Peyer's patch (tissue), 4 donors: Measurements from ENCODE around the gene CBR1.

Experiments
- POLR2A ChIP-seq, 2 donors: fragments of 450-650 bp; IDR thresholded peaks; one replicate each; pipeline ENCODE4 v1.5.1; 2017; ENCODE audit warnings: antibody characterized with exemption in 2 of 2, mild to moderate bottlenecking in 2 of 2, moderate library complexity in 2 of 2
- TF ChIP-seq, protein P1 (sequence below), 6 experiments: fragments of 450-650 bp in 4 of 6; fragments of 200-600 bp in 2 of 6; sonication (generic) in 1 of 6; IDR thresholded peaks; one replicate each; pipeline ENCODE4 v1.5.1; 2017 to 2019; ENCODE audit warnings: antibody characterized with exemption in 6 of 6, mild to moderate bottlenecking in 3 of 6, moderate library complexity in 1 of 6

DNA sequence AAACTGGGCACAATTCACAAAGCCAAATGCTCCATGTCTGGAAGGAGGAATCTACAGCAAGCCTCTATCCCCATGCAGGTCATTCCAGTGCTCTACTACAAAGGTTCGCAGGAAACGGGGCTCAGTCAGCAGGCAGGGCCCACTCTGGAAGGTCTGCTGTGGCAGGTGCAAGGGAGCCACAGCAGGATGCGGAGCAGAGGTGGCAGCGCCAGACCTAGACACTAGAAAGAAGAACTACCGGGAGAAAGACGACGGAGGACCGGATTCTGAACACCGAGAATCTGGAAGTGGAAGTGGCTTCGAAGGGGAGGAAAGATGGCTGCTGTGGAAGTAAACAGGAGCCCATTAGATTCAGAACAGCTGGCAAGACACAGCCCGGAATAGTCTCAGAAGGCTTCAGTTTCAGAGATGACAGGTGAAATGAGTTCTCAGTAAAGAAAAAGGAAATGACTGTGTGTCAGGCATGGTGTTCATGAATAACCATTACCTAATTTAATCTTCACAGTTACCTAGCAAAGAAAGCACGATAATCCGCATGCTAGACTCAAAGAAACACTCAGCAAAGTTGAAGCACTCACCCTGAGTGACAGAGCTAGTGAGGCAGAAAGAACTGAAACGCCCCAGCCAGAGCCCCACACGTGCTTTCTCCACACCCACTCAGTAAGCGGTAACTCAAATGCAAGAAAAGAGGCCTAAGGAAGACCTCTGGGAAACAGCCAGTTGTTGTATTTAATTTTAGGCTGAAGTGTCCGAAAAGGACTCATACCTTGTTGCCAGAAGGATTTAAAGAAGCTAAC, 30.9 kb upstream of the CBR1 start:
- TF ChIP-seq, protein P1, sequence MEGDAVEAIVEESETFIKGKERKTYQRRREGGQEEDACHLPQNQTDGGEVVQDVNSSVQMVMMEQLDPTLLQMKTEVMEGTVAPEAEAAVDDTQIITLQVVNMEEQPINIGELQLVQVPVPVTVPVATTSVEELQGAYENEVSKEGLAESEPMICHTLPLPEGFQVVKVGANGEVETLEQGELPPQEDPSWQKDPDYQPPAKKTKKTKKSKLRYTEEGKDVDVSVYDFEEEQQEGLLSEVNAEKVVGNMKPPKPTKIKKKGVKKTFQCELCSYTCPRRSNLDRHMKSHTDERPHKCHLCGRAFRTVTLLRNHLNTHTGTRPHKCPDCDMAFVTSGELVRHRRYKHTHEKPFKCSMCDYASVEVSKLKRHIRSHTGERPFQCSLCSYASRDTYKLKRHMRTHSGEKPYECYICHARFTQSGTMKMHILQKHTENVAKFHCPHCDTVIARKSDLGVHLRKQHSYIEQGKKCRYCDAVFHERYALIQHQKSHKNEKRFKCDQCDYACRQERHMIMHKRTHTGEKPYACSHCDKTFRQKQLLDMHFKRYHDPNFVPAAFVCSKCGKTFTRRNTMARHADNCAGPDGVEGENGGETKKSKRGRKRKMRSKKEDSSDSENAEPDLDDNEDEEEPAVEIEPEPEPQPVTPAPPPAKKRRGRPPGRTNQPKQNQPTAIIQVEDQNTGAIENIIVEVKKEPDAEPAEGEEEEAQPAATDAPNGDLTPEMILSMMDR (IDR thresholded peaks at IDR 0.05): no peak
- TF ChIP-seq POLR2A (IDR thresholded peaks at IDR 0.05): no peak
